Activated naive CD8-positive, alpha-beta T cell (primary cell): ENCODE results near the gene ALOX12B.
"Not testable (repeated sequence)": the region's sequence is repeated elsewhere in the genome, so short reads cannot be mapped to it uniquely, and the experiment has no call there.

ENCODE experiments used
- H3K27ac Mint-ChIP-seq: one replicate; pipeline ENCODE4 v1.8.0; 2021; ENCODE audit warnings: mixed read lengths
- H3K27me3 Mint-ChIP-seq: one replicate; pipeline ENCODE4 v1.8.0; 2021; ENCODE audit warnings: mixed read lengths
- H3K36me3 Mint-ChIP-seq: one replicate; pipeline ENCODE4 v1.8.0; 2021; ENCODE audit warnings: mixed read lengths
- H3K4me1 Mint-ChIP-seq: one replicate; pipeline ENCODE4 v1.8.0; 2021; ENCODE audit warnings: low read depth, mixed read lengths
- H3K4me3 Mint-ChIP-seq: one replicate; pipeline ENCODE4 v1.8.0; 2021; ENCODE audit warnings: mild to moderate bottlenecking, mixed read lengths
- H3K9me3 Mint-ChIP-seq: one replicate; pipeline ENCODE4 v1.8.0; 2021; ENCODE audit warnings: low read depth, mixed read lengths

Gene ALOX12B

GRCh38 chr17:8031950-8032349 is 55.6 kb downstream of the ALOX12B start:
- Mint-ChIP-seq H3K27me3 (peaks cover 11% of the 10 kb centered on the region), H3K9me3 (no peaks in the 10 kb centered on the region), H3K36me3 (no peaks in the 10 kb centered on the region), H3K4me1 (no peaks in the 10 kb centered on the region), H3K4me3 (no peak overlapping the region), H3K27ac (no peak overlapping the region)

GRCh38 chr17:8031261-8031661 is 56.3 kb downstream of the ALOX12B start:
- Mint-ChIP-seq H3K9me3 (no peaks in the 10 kb centered on the region), H3K36me3 (no peaks in the 10 kb centered on the region), H3K27me3 (peaks cover 12% of the 10 kb centered on the region), H3K27ac (no peak overlapping the region), H3K4me3 (no peak overlapping the region), H3K4me1 (no peaks in the 10 kb centered on the region)

- Mint-ChIP-seq H3K36me3 (no peaks in the 10 kb centered on the region), H3K4me3 (no peak overlapping the region), H3K4me1 (no peaks in the 10 kb centered on the region), H3K9me3 (no peaks in the 10 kb centered on the region), H3K27me3 (peaks cover 16% of the 10 kb centered on the region), H3K27ac (no peak overlapping the region)
Measured at GRCh38 chr17:8029121-8029520, 58.4 kb downstream of the ALOX12B start.

- Mint-ChIP-seq H3K36me3 (no peaks in the 10 kb centered on the region), H3K9me3 (no peaks in the 10 kb centered on the region), H3K4me3 (no peak overlapping the region), H3K27ac (no peak overlapping the region), H3K4me1 (no peaks in the 10 kb centered on the region), H3K27me3 (peaks cover 20% of the 10 kb centered on the region)
Measured at GRCh38 chr17:8025176-8025911, 62.2 kb downstream of the ALOX12B start.

- H3K27ac Mint-ChIP-seq, H3K4me3 Mint-ChIP-seq, H3K9me3 Mint-ChIP-seq, H3K36me3 Mint-ChIP-seq, H3K4me1 Mint-ChIP-seq: not testable (repeated sequence)
- H3K27me3 Mint-ChIP-seq = peaks cover 22% of the 10 kb centered on the region
Measured at GRCh38 chr17:8024161-8024560, 63.4 kb downstream of the ALOX12B start.
